Hippocampal formation (tissue), 2 donors: Measurements from ENCODE around the gene CACNA2D3.

Source experiments
- DNase-seq, 2 donors: peaks; one replicate each; lab custom pipeline; 2025; lab: John Stamatoyannopoulos, UW

Gene CACNA2D3

GRCh38 chr3:54274607-54275006 lies 152.3 kb downstream of the CACNA2D3 start:
- no peak for DNase-seq

GRCh38 chr3:54279005-54279583 lies 156.7 kb downstream of the CACNA2D3 start:
- no peak for DNase-seq

GRCh38 chr3:54283470-54283869 lies 161.1 kb downstream of the CACNA2D3 start:
- DNase-seq = no peak

- DNase-seq = no peak
Measured at GRCh38 chr3:54294214-54294613, 171.9 kb downstream of the CACNA2D3 start.

DNA sequence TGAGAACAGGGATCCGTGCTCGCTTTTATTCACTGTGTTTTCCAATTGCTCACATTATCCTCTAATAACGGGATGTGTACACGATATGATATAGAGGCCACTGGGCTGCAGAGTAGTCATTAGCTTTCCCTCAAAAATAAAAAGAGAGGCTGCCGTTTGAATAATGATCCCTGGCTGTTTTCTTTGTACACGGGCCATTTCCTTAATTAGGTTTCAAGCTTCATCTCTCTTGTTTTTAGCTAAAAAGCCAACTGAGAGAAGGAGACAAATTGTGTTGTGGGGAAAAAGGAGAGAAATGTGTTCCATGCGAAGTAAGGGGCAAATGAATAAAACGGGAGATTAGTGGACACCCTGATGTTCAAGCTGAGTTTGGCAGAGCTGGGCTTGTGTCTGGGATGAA lies 174.2 kb downstream of the CACNA2D3 start:
- no peak for DNase-seq

DNA sequence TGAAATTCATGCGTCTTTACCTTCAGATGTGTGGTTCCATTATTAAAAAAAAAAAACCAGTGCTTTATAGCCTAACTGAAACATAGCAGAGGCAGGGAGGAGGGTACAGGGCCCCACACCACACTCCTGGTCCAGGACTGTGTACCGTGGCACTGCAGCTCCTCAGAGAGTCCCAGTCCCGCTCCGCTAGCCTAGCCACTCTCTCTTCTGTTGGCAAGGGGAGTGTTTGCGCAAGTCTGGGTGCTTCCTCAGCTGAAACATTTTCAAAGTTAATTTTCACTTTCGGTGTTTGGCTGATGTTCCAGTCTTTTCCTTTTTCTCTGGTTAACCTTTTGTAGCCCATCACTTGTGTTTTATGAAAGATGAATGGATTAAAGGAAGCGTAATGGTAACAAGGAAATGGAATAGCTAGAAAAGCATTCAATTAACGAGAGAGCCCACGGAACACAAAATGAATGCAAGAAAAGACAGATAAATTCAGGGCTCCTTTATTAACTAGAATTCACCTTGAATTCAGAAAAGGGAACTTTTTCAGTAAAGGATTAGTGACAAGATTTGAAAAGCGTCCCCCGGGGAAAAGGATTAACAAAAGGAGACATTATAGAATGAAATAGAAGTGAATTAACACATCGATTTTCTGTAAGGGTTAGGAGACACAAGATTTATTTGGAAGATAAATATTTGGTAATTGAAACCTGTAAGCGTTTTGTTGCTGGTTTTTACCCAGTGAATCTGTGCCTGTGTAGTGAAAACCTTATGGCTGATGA lies 177.0 kb downstream of the CACNA2D3 start:
- DNase-seq = no peak

DNA sequence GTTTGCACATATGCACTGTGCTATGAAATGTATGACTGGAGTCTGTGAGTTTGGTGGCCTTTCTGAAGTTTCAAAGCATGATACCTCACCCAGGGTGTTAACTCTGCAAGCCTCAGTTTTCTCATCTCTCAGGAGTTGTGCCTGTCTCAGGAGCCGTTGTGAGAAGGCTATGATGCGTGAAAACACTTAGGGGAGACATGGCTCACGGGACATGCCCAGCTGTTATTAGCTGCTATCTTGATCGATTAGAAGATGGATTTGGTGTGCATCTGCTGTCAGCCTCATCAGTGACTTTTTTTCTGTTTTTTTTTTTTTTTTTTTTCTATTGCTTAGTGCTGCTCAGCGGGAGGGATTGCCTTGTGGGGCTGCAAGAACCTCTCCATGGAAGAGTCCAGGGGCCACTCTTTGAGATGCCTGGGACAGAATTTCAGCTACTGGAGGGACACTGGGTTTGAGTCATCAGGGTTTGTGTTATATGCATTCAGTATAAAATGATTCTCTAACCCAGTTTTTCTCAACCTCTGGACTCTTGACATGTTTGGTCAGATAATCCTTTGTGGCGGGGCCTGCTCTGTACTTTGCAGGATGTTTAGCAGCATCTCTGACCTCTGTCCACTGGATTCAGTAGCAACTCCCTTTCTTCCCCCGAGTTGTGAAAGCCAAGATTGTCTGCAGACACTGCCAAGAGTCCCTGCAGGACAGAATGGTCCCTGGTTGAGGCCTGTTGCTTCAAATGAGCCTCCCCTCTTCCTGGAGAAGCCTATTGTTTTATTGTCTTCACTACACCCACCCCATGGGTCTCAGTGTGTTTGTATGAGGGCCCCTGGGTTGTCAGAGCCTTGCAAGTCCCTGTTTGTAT lies 181.4 kb downstream of the CACNA2D3 start:
- no peak for DNase-seq

GRCh38 chr3:54304877-54305276 lies 182.5 kb downstream of the CACNA2D3 start:
- no peak for DNase-seq

DNA sequence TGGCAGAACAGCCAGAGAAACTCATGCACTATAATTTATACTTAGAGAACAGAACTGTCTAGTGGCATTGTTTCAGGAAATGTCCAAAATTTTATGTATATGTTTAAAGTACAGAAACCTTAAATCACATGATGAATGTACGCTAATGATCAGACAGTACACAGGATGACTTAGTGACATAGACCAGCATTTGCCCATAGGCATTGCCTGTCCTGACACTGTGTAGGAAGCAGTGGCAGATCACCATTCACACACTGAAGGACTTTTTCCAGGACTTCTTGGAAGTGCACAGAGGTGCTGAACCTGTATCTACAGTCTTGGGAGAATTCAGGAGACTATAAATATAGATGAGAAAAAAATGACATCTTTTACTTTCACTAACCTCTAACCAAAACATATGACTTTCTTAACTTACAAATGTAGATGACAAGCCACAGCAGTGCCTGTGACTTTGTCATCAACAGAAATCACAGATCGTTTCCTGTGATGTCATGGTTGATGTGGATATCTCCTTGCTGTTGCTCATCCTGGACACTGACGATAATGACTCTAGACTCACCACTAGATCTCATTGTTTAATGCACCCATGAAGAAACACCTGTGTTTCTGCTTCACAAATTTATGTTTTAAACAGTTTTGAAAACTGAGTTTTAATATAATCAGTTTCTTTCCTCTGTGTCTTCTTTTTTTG lies 183.2 kb downstream of the CACNA2D3 start:
- no peak for DNase-seq

- no peak for DNase-seq
Measured at GRCh38 chr3:54307566-54308180, 185.3 kb downstream of the CACNA2D3 start.

GRCh38 chr3:54309601-54310000 lies 187.2 kb downstream of the CACNA2D3 start:
- DNase-seq = no peak

DNA sequence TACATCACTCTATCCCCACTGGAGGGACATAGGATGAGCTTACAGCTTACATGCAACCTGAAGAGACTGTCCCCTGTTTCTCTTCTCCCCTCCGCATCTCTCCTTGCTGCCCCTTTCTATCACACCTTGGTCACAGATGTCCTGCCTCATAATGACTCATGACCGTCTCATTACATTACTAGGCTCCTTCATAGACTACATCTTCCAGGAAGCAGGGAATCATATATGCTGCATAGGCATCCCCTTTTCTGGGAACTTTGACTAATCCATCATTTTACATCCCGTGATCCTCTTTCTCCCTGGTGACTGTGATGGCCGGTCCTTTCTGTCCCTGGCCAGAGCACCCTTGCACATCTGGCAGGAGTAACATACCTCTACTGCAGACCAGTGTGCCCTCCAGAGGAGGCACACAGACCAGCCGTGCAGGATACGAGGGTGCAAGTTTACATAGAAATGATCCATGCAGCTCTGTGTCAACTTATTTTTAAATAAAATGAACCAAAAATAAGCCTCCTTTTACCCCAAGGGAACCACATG lies 188.9 kb downstream of the CACNA2D3 start:
- no peak for DNase-seq

- no peak for DNase-seq
Measured at GRCh38 chr3:54312156-54312899, 190.0 kb downstream of the CACNA2D3 start.

DNA sequence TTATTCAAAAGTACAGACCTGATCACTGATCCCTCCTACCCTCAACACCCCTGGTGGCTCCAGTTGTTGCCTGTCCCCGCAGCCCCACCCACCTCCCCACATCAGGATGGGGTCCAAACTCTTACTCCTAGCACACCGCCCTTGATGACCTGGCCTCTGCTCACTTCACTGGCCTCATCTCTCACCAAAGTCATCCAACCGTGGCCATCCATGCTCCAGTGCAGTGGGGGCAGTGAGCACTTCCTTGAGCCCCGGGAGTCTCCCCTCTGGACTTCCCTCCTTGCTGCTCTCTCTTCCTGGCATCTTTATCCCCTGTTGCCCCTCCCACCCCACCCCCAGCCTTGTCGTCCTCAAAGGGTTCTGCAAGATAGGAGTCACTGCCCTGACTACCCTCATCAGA lies 191.1 kb downstream of the CACNA2D3 start:
- DNase-seq = no peak

- no peak for DNase-seq
Measured at GRCh38 chr3:54321520-54321919, 199.2 kb downstream of the CACNA2D3 start.

DNA sequence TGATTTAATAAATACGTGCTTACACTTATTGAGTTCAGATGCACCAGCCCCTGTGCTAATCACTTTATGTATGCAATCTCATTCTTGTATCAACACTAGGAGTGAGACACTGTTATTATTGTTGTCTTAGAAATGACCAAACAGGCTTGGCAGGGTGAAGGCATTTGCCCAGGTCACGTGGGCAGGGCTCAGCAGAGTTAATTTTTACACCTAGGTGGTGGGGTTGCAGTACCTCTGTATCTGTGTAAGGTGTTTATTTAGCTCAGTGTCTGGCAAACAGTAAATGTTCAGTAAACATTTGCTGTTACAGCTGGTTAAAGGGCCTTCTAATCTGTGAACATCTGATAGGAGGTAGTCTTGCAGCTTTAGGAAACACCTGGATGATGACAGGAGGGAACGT lies 200.0 kb downstream of the CACNA2D3 start:
- DNase-seq = no peak

DNA sequence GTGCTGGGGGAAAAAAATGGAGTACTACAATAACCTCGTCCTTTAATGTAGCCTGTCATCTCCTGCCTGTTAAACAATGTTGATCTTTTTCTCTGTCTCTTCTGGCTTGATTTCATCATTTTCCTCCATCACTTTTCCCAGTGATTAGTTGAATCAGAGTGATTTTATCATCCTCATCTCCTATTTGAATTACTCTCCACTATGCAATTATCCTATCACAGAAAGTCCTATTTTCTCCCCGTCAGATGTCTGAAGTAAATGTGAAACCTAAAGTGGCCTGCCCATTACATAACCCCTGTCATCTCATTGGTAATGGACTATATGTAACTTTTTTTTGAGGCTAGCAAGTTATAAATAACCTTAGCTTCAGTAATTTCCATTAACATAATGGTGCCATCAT lies 201.8 kb downstream of the CACNA2D3 start:
- DNase-seq = no peak

DNA sequence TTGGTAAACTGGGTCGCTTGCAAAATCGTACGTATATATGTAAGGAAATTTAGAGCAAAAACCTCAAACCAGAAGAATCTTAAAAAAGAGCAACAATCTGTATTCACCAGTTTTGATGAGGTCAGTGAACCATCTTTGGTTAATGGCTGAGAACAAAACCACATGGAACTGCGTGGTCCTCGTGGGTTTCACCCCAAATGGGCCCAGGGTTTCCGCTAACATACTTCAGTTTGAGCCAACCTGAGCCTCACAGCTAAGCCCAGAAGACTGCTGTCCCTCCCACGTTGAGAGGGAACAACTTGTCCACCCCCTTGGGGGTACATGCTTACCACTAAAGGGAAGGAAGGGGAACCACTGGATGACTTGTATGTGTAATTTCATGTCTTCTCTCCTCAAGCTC lies 204.6 kb downstream of the CACNA2D3 start:
- DNase-seq = no peak

GRCh38 chr3:54331341-54331740 lies 209.0 kb downstream of the CACNA2D3 start:
- no peak for DNase-seq

DNA sequence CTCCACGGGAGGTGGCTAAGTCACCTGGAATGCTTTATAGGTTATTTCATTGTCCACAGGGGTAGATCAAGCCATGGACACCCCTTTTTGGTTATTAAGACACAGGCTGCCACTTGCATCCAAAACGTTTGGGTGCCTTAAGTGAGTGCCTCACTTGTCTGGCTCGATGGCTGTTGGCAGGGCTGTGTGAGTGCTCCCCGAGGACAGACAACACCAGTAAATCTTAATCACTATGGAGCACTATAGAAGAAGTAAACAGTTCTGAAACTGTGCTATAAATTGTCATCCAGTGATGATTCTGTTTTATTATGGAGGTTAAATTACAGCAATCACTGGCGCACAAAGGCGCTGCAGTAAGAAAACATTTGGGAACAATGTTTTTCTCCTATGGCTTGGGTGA lies 215.5 kb downstream of the CACNA2D3 start:
- DNase-seq = no peak

DNA sequence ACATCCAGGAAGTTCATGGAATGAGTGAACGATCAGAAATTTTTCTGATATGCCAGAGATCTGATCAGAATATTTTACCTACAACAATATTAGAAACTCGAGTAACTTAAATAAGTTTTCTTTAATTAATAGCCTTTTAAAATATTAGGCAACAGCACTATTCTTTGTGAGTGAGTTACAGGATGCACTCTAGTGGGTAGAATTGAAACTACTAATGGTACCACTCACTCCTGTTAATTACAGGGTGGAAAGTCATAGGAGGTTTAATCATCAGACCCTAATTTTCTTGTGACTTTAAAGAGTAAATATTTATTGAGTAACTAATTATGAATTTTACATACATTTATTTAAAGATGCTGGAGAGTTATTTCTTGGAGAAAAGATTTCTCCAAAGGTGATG lies 217.3 kb downstream of the CACNA2D3 start:
- DNase-seq = no peak
